ENCODE data around the gene GOLT1B.

DNA sequence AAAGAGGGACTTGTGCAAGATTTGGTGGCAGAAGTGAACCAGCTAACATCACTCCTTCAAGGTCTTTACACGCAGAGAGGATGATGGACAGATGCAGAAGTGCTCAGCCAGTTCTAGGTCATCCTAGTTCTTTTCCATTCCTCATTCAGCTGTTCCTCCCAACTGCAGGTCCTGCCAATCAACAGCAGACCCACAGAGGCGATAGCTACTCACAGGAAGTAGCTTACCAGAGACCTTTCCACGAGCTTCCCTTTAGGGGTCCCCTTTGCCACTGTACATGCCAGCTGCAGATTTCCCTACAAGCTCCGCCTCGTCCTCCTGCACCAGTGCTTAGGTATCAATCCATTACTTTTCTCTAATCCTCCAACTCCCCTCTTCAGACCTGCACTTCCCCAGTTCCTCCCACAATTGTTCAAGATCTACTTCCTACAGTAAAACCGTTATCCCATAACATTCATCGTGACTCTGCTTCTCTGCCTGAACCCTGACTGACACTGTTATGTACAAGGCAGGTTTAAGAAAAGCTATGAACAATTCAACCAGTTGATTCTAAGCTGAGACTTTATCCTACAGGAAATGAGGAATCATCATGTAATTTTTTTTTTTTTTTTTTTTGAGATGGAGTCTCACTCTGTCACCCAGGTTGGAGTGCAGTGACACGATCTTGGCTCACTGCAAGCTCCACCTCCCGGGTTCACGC is 22.7 kb upstream of the GOLT1B start:
- TF ChIP-seq, protein P1, sequence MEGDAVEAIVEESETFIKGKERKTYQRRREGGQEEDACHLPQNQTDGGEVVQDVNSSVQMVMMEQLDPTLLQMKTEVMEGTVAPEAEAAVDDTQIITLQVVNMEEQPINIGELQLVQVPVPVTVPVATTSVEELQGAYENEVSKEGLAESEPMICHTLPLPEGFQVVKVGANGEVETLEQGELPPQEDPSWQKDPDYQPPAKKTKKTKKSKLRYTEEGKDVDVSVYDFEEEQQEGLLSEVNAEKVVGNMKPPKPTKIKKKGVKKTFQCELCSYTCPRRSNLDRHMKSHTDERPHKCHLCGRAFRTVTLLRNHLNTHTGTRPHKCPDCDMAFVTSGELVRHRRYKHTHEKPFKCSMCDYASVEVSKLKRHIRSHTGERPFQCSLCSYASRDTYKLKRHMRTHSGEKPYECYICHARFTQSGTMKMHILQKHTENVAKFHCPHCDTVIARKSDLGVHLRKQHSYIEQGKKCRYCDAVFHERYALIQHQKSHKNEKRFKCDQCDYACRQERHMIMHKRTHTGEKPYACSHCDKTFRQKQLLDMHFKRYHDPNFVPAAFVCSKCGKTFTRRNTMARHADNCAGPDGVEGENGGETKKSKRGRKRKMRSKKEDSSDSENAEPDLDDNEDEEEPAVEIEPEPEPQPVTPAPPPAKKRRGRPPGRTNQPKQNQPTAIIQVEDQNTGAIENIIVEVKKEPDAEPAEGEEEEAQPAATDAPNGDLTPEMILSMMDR (IDR thresholded peaks at IDR 0.05; ENCODE audit: borderline replicate concordance, extremely low read depth, low read length, poor library complexity, severe bottlenecking), result no peak
- TF ChIP-seq EZH2 (IDR thresholded peaks at IDR 0.05; ENCODE audit: borderline replicate concordance, low read depth, low read length, severe bottlenecking), result no peak

Data from DND-41 (cell line).